Measurements from ENCODE around the gene ACTN4. TPM values are rescaled to one million over a fixed set of nuclear protein-coding genes. Genes with fewer than 3 reads are reported as not detected.

ACTN4 gene
- total and polyA plus RNA-seq, 10 of the 15 experiments (the other 5 are each of a cell fraction or from before 2014, with no cell fraction given), result 2.4 to 293 (median 72.5) TPM

DNA sequence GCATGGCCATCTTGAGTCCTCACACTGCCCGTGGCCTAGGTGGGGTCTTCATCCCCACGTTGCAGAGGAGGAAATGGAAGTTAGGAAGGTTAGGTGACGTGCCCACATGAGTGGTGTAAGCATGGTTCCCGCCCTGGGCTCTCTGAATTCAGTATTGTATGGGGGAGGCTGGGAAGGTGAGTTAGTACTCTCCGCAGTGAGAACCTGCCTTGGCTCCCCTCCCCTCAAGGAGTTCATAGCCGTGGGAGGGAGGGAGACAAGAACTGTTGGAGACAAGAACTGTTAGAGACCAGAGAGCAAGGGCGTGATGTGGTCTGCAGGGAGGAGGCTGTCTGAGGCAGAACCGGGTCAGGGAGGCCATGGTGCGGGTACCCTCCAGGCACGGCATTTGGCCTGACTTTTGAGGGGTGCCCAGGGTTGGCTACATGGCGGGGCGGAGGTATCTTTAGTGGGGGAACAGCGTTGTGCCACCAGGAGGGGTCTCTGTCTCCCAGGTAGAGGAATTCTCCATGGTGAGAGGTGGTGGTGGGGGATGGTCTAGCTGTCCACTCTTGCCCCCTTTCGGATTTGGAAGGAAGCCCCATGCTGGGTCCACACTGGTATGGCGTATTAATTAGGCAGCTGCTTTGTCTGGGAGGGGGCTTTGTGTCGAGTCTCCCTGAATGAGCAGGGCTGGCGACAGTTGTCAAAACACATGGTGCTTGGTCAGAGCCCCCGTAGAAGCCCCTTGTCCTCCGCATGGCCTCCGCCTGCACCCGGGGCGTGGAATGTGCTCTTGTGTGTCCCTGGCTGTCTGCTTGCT, 51.0 kb downstream of the ACTN4 start:
- BruUV-seq (replicated peaks), result no TSS peak

More for the DNA sequence above, 51.0 kb downstream of the ACTN4 start:
- no peak for TF ChIP-seq ZBTB40 (IDR thresholded peaks at IDR 0.05; ENCODE audit: borderline replicate concordance)
- 0 out of 2 replicates have a peak, but pooled peaks have one; percentile 17 for TF ChIP-seq RUNX3 (IDR thresholded peaks at IDR 0.05; ENCODE audit: low read length)
- Histone ChIP-seq H3K79me2 (ENCODE audit: control insufficient read depth, insufficient read depth, low read length) (peaks cover 28% of the 10 kb centered on the region), H3K9me3 (replicated peaks; ENCODE audit: control insufficient read depth, insufficient read depth, low read length) (no peaks in the 10 kb centered on the region), H4K20me1 (ENCODE audit: control insufficient read depth, insufficient read depth) (0 out of 2 replicates have a peak, but pooled peaks cover 5% of the 10 kb centered on the region), H3K4me1 (ENCODE audit: control insufficient read depth, insufficient read depth, low read length) (peaks cover 39% of the 10 kb centered on the region), H3K27ac (ENCODE audit: control insufficient read depth, insufficient read depth) (no peak overlapping the region), H3K9ac (ENCODE audit: control insufficient read depth, insufficient read depth, low read length) (no peak overlapping the region), H3K4me2 (ENCODE audit: control insufficient read depth, insufficient read depth) (no peak overlapping the region), H3K27me3 (replicated peaks in 1 of 2; ENCODE audit: control insufficient read depth in 2 of 2, insufficient read depth in 2 of 2, low read length in 1 of 2) (no peaks in the 10 kb centered on the region), H2AFZ (ENCODE audit: control insufficient read depth, low read depth, low read length) (no peak overlapping the region), H3K36me3 (ENCODE audit: control insufficient read depth in 2 of 2, insufficient read depth in 2 of 2, low read length in 1 of 2) (peaks cover 24 to 41% of the 10 kb centered on the region in 2 experiments; a peak in 3 of 4 replicates), H3K4me3 (no peak overlapping the region)
- in situ Hi-C loops (cut with MboI), result no loop called here
- ChIA-PET POLR2A (no interaction called here), CTCF (interaction anchor here (1.1 kb wide), 1 partner anchor 17 kb away, joined by 3 read pairs; no protein-coding TSS in a partner anchor), RAD21 (ENCODE audit: unreplicated experiment) (no interaction called here), SMC1A (ENCODE audit: uncharacterized antibody, unreplicated experiment) (no interaction called here)
- ATAC-seq (no peak), DNase-seq (ENCODE audit: low read depth, low spot score) (no peak), FAIRE-seq (no peak)
- intact Hi-C loops (cut with micrococcal nuclease; ENCODE audit: unreplicated experiment), result no loop called here
- 89% methylated on average over 22 of the region's 22 CpGs for WGBS (ENCODE audit: insufficient coverage, insufficient replicate concordance, low lambda C conversion rate, missing lambda C conversion rate)

Data from GM12878 (cell line).